Neural progenitor cell (in vitro differentiated cells): ENCODE results near the gene VSX2. TPM values are rescaled to one million over a fixed set of nuclear protein-coding genes. Genes with fewer than 3 reads are reported as not detected.

Experiments used
- DNase-seq: peaks from one replicate; pipeline ENCODE4 v3.0.0-alpha.2; 2016; ENCODE audit warnings: low spot score
- H2AFZ ChIP-seq: fragments of 200-600 bp; sonication (generic); replicated peaks from 2 replicates; pipeline ENCODE4 v1.6.1; 2016; ENCODE audit warnings: antibody characterized with exemption
- H3F3A ChIP-seq: fragments of 200-600 bp; sonication (generic); 2 replicates; pipeline ENCODE4 v1.6.1; 2016; ENCODE audit warnings: antibody characterized with exemption, low read depth
- H3K27ac ChIP-seq: fragments of 200-600 bp; sonication (generic); 2 replicates; pipeline ENCODE4 v1.5.1; 2016; ENCODE audit warnings: mild to moderate bottlenecking
- H3K27me3 ChIP-seq: fragments of 200-600 bp; sonication (generic); 2 replicates; pipeline ENCODE4 v1.6.1; 2016; ENCODE audit warnings: mild to moderate bottlenecking, moderate library complexity
- H3K36me3 ChIP-seq: fragments of 200-600 bp; sonication (generic); 2 replicates; pipeline ENCODE4 v1.5.1; 2016
- H3K4me1 ChIP-seq: fragments of 200-600 bp; sonication (generic); 2 replicates; pipeline ENCODE4 v1.6.1; 2016; ENCODE audit warnings: mixed run types
- H3K4me2 ChIP-seq: fragments of 200-600 bp; sonication (generic); 2 replicates; pipeline ENCODE4 v1.6.1; 2016
- H3K4me3 ChIP-seq: fragments of 200-600 bp; sonication (generic); 2 replicates; pipeline ENCODE4 v1.5.1; 2016
- H3K79me2 ChIP-seq: fragments of 200-600 bp; sonication (generic); 2 replicates; pipeline ENCODE4 v1.6.1; 2016; ENCODE audit warnings: low read depth
- H3K9ac ChIP-seq: fragments of 200-600 bp; sonication (generic); 2 replicates; pipeline ENCODE4 v1.6.1; 2016
- H3K9me3 ChIP-seq: fragments of 200-600 bp; sonication (generic); 2 replicates; pipeline ENCODE4 v1.5.1; 2016; ENCODE audit warnings: low read depth
- H4K20me1 ChIP-seq: fragments of 200-600 bp; sonication (generic); 2 replicates; pipeline ENCODE4 v1.6.1; 2016; ENCODE audit warnings: low read depth
- H3K27ac Mint-ChIP-seq: 3 replicates; pipeline ENCODE4 v1.8.0; 2021; ENCODE audit warnings: mixed read lengths
- H3K27me3 Mint-ChIP-seq: 2 replicates; pipeline ENCODE4 v1.8.0; 2022; ENCODE audit warnings: low read depth, mild to moderate bottlenecking, inconsistent platforms, moderate library complexity, mixed read lengths; ENCODE audit not compliant: insufficient read depth
- H3K36me3 Mint-ChIP-seq: 3 replicates; pipeline ENCODE4 v1.8.0; 2021; ENCODE audit warnings: mixed read lengths
- H3K4me1 Mint-ChIP-seq: 3 replicates; pipeline ENCODE4 v1.8.0; 2021; ENCODE audit warnings: mixed read lengths
- H3K4me3 Mint-ChIP-seq: 3 replicates; pipeline ENCODE4 v1.8.0; 2021; ENCODE audit warnings: mild to moderate bottlenecking, moderate library complexity, mixed read lengths
- H3K9me3 Mint-ChIP-seq: 3 replicates; pipeline ENCODE4 v1.8.0; 2020; ENCODE audit warnings: mixed read lengths
- EZH2 ChIP-seq: fragments of 200-600 bp; sonication (generic); IDR thresholded peaks from 2 replicates; pipeline ENCODE4 v1.6.1; 2017; ENCODE audit warnings: antibody characterized with exemption, mild to moderate bottlenecking, moderate library complexity
- EZH2phosphoT487 ChIP-seq: fragments of 200-600 bp; sonication (generic); IDR thresholded peaks from 2 replicates; pipeline ENCODE4 v1.6.1; 2017; ENCODE audit warnings: antibody characterized with exemption
- total RNA-seq: library from RNA; depleted of rRNA; stranded (reverse); fragments of >200 nt; gene quantifications from 2 replicates; pipeline ENCODE4 v1.2.3, GENCODE V29; 2015; ENCODE audit warnings: low replicate concordance
- TF ChIP-seq, protein P1 (sequence below): fragments of 200-600 bp; sonication (generic); IDR thresholded peaks from 2 replicates; pipeline ENCODE4 v1.5.1; 2017; ENCODE audit warnings: antibody characterized with exemption, mild to moderate bottlenecking

Gene VSX2
- total RNA-seq, 1 donor from 2014 or later, result 0.51 TPM

DNA sequence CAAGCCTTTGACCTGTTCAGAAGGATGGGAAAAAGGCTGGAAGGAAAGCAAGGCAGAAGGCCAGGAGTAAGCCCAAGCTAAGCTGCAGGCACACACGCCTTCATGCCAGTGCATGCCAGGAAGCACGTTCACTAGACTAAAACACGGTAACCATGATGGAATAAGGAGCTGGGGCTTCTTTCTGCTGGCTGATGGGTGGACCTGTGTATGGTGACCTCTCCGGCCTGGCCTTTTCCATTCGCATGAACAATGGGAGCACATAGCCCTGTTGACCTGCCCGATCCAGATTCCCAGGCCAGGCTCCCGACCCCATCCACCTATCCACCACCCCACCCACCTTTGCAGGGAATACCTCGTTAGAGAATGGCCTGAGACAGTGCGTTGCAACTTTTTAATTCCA is 22.8 kb downstream of the VSX2 start:
- H3K9me3 Mint-ChIP-seq, result no peaks in the 10 kb centered on the region
- H4K20me1 ChIP-seq, result no peaks in the 10 kb centered on the region
- no peak overlapping the region for H3K9ac ChIP-seq
- H3K79me2 ChIP-seq, result no peaks in the 10 kb centered on the region
- H3K9me3 ChIP-seq, result no peaks in the 10 kb centered on the region
- TF ChIP-seq EZH2, result no peak
- TF ChIP-seq, protein P1, sequence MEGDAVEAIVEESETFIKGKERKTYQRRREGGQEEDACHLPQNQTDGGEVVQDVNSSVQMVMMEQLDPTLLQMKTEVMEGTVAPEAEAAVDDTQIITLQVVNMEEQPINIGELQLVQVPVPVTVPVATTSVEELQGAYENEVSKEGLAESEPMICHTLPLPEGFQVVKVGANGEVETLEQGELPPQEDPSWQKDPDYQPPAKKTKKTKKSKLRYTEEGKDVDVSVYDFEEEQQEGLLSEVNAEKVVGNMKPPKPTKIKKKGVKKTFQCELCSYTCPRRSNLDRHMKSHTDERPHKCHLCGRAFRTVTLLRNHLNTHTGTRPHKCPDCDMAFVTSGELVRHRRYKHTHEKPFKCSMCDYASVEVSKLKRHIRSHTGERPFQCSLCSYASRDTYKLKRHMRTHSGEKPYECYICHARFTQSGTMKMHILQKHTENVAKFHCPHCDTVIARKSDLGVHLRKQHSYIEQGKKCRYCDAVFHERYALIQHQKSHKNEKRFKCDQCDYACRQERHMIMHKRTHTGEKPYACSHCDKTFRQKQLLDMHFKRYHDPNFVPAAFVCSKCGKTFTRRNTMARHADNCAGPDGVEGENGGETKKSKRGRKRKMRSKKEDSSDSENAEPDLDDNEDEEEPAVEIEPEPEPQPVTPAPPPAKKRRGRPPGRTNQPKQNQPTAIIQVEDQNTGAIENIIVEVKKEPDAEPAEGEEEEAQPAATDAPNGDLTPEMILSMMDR, result no peak
- no peak overlapping the region for H3K27ac ChIP-seq
- peaks cover 2% of the 10 kb centered on the region for H3K4me1 Mint-ChIP-seq
- H3K27me3 ChIP-seq, result peaks cover 33% of the 10 kb centered on the region
- H3K4me2 ChIP-seq, result no peak overlapping the region
- H3F3A ChIP-seq, result peaks cover 5% of the 10 kb centered on the region
- no peak for DNase-seq
- no peak overlapping the region for H2AFZ ChIP-seq
- no peaks in the 10 kb centered on the region for H3K4me1 ChIP-seq
- no peaks in the 10 kb centered on the region for H3K36me3 Mint-ChIP-seq
- peaks cover 27% of the 10 kb centered on the region for H3K27me3 Mint-ChIP-seq
- no peak overlapping the region for H3K4me3 Mint-ChIP-seq
- H3K36me3 ChIP-seq, result no peaks in the 10 kb centered on the region
- no peak overlapping the region for H3K27ac Mint-ChIP-seq
- no peak overlapping the region for H3K4me3 ChIP-seq

DNA sequence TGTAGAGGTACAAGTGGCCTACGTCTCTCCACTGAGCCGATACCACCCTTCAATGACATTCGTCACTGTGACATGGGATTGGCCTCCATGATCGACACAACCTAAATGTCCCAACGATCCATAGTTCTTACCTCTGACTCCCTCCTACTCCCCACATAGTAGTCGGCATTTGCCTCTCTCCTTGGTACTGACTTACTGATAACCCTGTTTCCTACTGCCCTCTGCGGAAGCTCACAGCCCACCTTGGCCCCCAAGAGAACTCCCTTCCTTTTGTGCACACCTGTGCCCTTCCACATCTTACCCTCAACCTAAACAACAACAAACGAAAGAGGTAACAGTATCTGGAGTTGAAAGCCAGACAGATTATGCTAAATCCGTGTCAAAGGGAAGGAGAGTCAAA is 23.9 kb downstream of the VSX2 start:
- no peaks in the 10 kb centered on the region for H4K20me1 ChIP-seq
- no peak overlapping the region for H3K27ac Mint-ChIP-seq
- no peak overlapping the region for H2AFZ ChIP-seq
- no peaks in the 10 kb centered on the region for H3K36me3 Mint-ChIP-seq
- H3K4me3 ChIP-seq, result no peak overlapping the region
- no peaks in the 10 kb centered on the region for H3K9me3 ChIP-seq
- H3K9ac ChIP-seq, result no peak overlapping the region
- no peaks in the 10 kb centered on the region for H3K36me3 ChIP-seq
- H3K9me3 Mint-ChIP-seq, result no peaks in the 10 kb centered on the region
- H3K79me2 ChIP-seq, result no peaks in the 10 kb centered on the region
- no peak overlapping the region for H3K4me3 Mint-ChIP-seq
- peaks cover 24% of the 10 kb centered on the region for H3K27me3 ChIP-seq
- peaks cover under 1% of the 10 kb centered on the region for H3F3A ChIP-seq
- H3K4me1 ChIP-seq, result peaks cover 7% of the 10 kb centered on the region
- no peak overlapping the region for H3K27ac ChIP-seq
- TF ChIP-seq EZH2phosphoT487 (no peak), EZH2 (no peak)
- TF ChIP-seq, protein P1, result no peak
- no peak overlapping the region for H3K4me2 ChIP-seq
- no peak for DNase-seq
- peaks cover 7% of the 10 kb centered on the region for H3K4me1 Mint-ChIP-seq
- peaks cover 26% of the 10 kb centered on the region for H3K27me3 Mint-ChIP-seq

DNA sequence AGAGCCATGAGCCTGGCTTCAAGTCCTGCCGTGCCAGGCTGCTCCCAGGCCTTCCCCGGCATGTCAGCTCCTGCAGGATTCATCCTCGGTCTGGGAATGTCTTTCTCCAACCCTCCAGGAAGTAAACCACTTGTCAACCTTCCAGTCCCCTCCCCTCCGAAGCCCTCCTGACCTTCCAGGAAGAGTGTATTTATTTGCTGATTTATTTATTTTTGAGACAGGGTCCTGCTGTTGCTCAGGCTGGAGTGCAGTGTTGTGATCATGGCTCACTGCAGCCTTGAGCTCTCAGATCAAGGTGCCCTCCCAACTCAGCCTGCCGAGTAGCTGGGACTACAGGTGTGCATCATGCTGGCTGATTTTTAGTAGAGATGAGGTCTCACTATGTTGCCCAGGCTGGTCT is 24.7 kb downstream of the VSX2 start:
- Mint-ChIP-seq H3K36me3 (no peaks in the 10 kb centered on the region), H3K27ac (no peak overlapping the region), H3K4me3 (no peak overlapping the region), H3K4me1 (peaks cover 9% of the 10 kb centered on the region), H3K9me3 (no peaks in the 10 kb centered on the region), H3K27me3 (peaks cover 27% of the 10 kb centered on the region)
- H3K4me2 ChIP-seq, result no peak overlapping the region
- no peak for TF ChIP-seq EZH2
- TF ChIP-seq, protein P1, result no peak
- TF ChIP-seq EZH2phosphoT487, result no peak
- H3K9ac ChIP-seq, result no peak overlapping the region
- H3K36me3 ChIP-seq, result no peaks in the 10 kb centered on the region
- H3K4me3 ChIP-seq, result no peak overlapping the region
- no peaks in the 10 kb centered on the region for H4K20me1 ChIP-seq
- H3K27me3 ChIP-seq, result peaks cover 16% of the 10 kb centered on the region
- H3K4me1 ChIP-seq, result peaks cover 7% of the 10 kb centered on the region
- no peak overlapping the region for H2AFZ ChIP-seq
- no peaks in the 10 kb centered on the region for H3K79me2 ChIP-seq
- no peak overlapping the region for H3K27ac ChIP-seq
- DNase-seq, result no peak
- H3K9me3 ChIP-seq, result no peaks in the 10 kb centered on the region
- no peaks in the 10 kb centered on the region for H3F3A ChIP-seq
